HepG2 (cell line): ENCODE measurements around the gene GRK6. TPM values are rescaled to one million over a fixed set of nuclear protein-coding genes. Genes with fewer than 3 reads are reported as not detected.

Experiments
- FOXO1 ChIP-seq: sonication (generic); formaldehyde crosslinking; IDR thresholded peaks from 2 replicates; pipeline ENCODE4 v1.4.0; 2020; ENCODE audit warnings: missing genetic modification reagents
- HDAC1 ChIP-seq: sonication (generic); formaldehyde crosslinking; IDR thresholded peaks from 2 replicates; pipeline ENCODE4 v1.5.1; 2020; ENCODE audit warnings: mild to moderate bottlenecking, missing genetic modification reagents
- HES4 ChIP-seq: sonication (generic); formaldehyde crosslinking; IDR thresholded peaks from 2 replicates; pipeline ENCODE4 v1.9.0; 2021; ENCODE audit warnings: mild to moderate bottlenecking, missing genetic modification reagents, borderline replicate concordance
- HOXD1 ChIP-seq: sonication (generic); formaldehyde crosslinking; IDR thresholded peaks from 2 replicates; pipeline ENCODE4 v1.5.0; 2020; ENCODE audit warnings: missing genetic modification reagents
- KDM1A ChIP-seq: IDR thresholded peaks from 2 replicates; pipeline ENCODE4 v1.6.1; 2016; ENCODE audit warnings: missing compliant biosample characterization
- MEIS1 ChIP-seq: sonication (generic); formaldehyde crosslinking; IDR thresholded peaks from 2 replicates; pipeline ENCODE4 v1.9.0; 2021; ENCODE audit warnings: mild to moderate bottlenecking, missing genetic modification reagents, moderate library complexity, borderline replicate concordance
- RFX1 ChIP-seq: fragments of 450-650 bp; IDR thresholded peaks from 2 replicates; pipeline ENCODE4 v1.6.1; 2017
- ZFP82 ChIP-seq: sonication (generic); formaldehyde crosslinking; IDR thresholded peaks from 2 replicates; pipeline ENCODE4 v1.5.1; 2020; ENCODE audit warnings: mild to moderate bottlenecking, missing genetic modification reagents, borderline replicate concordance
- polyA plus RNA-seq, 8 experiments: library from polyadenylated mRNA; depleted of rRNA in 3 of 8; stranded (reverse) in 7 of 8; unstranded in 1 of 8; fragments of >200 nt; fragmentation: Illumina TruSeq in 4 of 8; extraction: Trizol in 4 of 8; gene quantifications; 2 replicates each; pipeline versions ENCODE4 v1.2.1 to v1.2.3, GENCODE V29; 2011 to 2016; ENCODE audit warnings: low read depth in 4 of 8, missing spikeins in 1 of 8, mixed read lengths in 1 of 8; ENCODE audit not compliant: insufficient read depth in 1 of 8
- total RNA-seq, 5 experiments: library from RNA; depleted of rRNA; stranded (reverse); fragments of >200 nt; fragmentation: Illumina TruSeq; extraction: Trizol; gene quantifications; 2 replicates each; pipeline ENCODE4 v1.2.3, GENCODE V29; 2016; ENCODE audit warnings: low read depth in 1 of 5
- TF ChIP-seq, protein P1 (sequence below): sonication (generic); formaldehyde crosslinking; IDR thresholded peaks from 2 replicates; pipeline ENCODE4 v1.9.0; 2021; ENCODE audit warnings: mild to moderate bottlenecking, missing genetic modification reagents

The GRK6 gene
- total and polyA plus RNA-seq, 2 of the 13 experiments (the other 11 are each of a cell fraction or from before 2014, with no cell fraction given), result 13.2 to 19.9 TPM

- TF ChIP-seq, protein P1, sequence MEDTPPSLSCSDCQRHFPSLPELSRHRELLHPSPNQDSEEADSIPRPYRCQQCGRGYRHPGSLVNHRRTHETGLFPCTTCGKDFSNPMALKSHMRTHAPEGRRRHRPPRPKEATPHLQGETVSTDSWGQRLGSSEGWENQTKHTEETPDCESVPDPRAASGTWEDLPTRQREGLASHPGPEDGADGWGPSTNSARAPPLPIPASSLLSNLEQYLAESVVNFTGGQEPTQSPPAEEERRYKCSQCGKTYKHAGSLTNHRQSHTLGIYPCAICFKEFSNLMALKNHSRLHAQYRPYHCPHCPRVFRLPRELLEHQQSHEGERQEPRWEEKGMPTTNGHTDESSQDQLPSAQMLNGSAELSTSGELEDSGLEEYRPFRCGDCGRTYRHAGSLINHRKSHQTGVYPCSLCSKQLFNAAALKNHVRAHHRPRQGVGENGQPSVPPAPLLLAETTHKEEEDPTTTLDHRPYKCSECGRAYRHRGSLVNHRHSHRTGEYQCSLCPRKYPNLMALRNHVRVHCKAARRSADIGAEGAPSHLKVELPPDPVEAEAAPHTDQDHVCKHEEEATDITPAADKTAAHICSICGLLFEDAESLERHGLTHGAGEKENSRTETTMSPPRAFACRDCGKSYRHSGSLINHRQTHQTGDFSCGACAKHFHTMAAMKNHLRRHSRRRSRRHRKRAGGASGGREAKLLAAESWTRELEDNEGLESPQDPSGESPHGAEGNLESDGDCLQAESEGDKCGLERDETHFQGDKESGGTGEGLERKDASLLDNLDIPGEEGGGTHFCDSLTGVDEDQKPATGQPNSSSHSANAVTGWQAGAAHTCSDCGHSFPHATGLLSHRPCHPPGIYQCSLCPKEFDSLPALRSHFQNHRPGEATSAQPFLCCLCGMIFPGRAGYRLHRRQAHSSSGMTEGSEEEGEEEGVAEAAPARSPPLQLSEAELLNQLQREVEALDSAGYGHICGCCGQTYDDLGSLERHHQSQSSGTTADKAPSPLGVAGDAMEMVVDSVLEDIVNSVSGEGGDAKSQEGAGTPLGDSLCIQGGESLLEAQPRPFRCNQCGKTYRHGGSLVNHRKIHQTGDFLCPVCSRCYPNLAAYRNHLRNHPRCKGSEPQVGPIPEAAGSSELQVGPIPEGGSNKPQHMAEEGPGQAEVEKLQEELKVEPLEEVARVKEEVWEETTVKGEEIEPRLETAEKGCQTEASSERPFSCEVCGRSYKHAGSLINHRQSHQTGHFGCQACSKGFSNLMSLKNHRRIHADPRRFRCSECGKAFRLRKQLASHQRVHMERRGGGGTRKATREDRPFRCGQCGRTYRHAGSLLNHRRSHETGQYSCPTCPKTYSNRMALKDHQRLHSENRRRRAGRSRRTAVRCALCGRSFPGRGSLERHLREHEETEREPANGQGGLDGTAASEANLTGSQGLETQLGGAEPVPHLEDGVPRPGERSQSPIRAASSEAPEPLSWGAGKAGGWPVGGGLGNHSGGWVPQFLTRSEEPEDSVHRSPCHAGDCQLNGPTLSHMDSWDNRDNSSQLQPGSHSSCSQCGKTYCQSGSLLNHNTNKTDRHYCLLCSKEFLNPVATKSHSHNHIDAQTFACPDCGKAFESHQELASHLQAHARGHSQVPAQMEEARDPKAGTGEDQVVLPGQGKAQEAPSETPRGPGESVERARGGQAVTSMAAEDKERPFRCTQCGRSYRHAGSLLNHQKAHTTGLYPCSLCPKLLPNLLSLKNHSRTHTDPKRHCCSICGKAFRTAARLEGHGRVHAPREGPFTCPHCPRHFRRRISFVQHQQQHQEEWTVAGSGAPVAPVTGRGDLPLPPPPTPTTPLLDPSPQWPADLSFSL (CRISPR knock-in tag), result no peak
- TF ChIP-seq FOXO1 (0 out of 2 replicates have a peak, but pooled peaks have one; percentile 21), KDM1A (CRISPR knock-in tag) (no peak), HDAC1 (CRISPR knock-in tag) (peak; percentile 26; the same call in 1 of the 2 replicates), HES4 (CRISPR knock-in tag) (0 out of 2 replicates have a peak, but pooled peaks have one; percentile 4), ZFP82 (peak; percentile 73; the same call in 1 of the 2 replicates), HOXD1 (CRISPR knock-in tag) (peak; percentile 11; the same call in 1 of the 2 replicates), RFX1 (peak; percentile 71), MEIS1 (CRISPR knock-in tag) (0 out of 2 replicates have a peak, but pooled peaks have one; percentile 18)
Measured at GRCh38 chr5:177447066-177447610, 20.7 kb downstream of the GRK6 start (continued).
